HK-2 (cell line): ENCODE measurements around the gene AGPS.
"Not testable (repeated sequence)": the region's sequence is repeated elsewhere in the genome, so short reads cannot be mapped to it uniquely, and the experiment has no call there.

ENCODE experiments used
- DNase-seq: peaks from one replicate; pipeline ENCODE4 v3.0.0-alpha.2; 2018; ENCODE audit not compliant: unreplicated experiment

Gene AGPS

GRCh38 chr2:177385151-177385550 lies 7.4 kb upstream of the AGPS start:
- no peak for DNase-seq

- DNase-seq: no peak
Observed at GRCh38 chr2:177391822-177392372, 676 bp upstream of the AGPS start.

- DNase-seq: peak; percentile 14
Observed at GRCh38 chr2:177393203-177393755, 706 bp downstream of the AGPS start.

- DNase-seq: no peak
Observed at GRCh38 chr2:177393824-177394593, 1.4 kb downstream of the AGPS start.

GRCh38 chr2:177394594-177394973 lies 2.0 kb downstream of the AGPS start:
- DNase-seq: no peak

- no peak for DNase-seq
Observed at GRCh38 chr2:177395351-177396065, 2.9 kb downstream of the AGPS start.

GRCh38 chr2:177396703-177397460 lies 4.3 kb downstream of the AGPS start:
- peak; percentile 29 for DNase-seq

- peak; percentile 55 for DNase-seq
Observed at GRCh38 chr2:177397481-177398289, 5.1 kb downstream of the AGPS start.

GRCh38 chr2:177398290-177398683 lies 5.7 kb downstream of the AGPS start:
- DNase-seq: no peak

GRCh38 chr2:177398791-177399190 lies 6.2 kb downstream of the AGPS start:
- no peak for DNase-seq

- no peak for DNase-seq
Observed at GRCh38 chr2:177399376-177399775, 6.8 kb downstream of the AGPS start.

- no peak for DNase-seq
Observed at GRCh38 chr2:177400337-177400923, 7.9 kb downstream of the AGPS start.

- DNase-seq: no peak
Observed at GRCh38 chr2:177402096-177402495, 9.5 kb downstream of the AGPS start.

- DNase-seq: no peak
Observed at GRCh38 chr2:177403838-177404237, 11.3 kb downstream of the AGPS start.

GRCh38 chr2:177404243-177404642 lies 11.7 kb downstream of the AGPS start:
- DNase-seq: no peak

GRCh38 chr2:177405029-177405692 lies 12.6 kb downstream of the AGPS start:
- no peak for DNase-seq

- no peak for DNase-seq
Observed at GRCh38 chr2:177406182-177406581, 13.6 kb downstream of the AGPS start.

GRCh38 chr2:177407031-177407430 lies 14.5 kb downstream of the AGPS start:
- no peak for DNase-seq

GRCh38 chr2:177410629-177411028 lies 18.1 kb downstream of the AGPS start:
- not testable (repeated sequence) for DNase-seq

GRCh38 chr2:177413703-177414102 lies 21.1 kb downstream of the AGPS start:
- DNase-seq: no peak
